Panc1 (cell line): ENCODE data around the gene GRAMD4.

Experiments
- CTCF ChIP-seq: fragments of 450-650 bp; IDR thresholded peaks from 2 replicates; pipeline ENCODE4 v1.5.1; 2017; ENCODE audit warnings: mild to moderate bottlenecking
- POLR2AphosphoS5 ChIP-seq: IDR thresholded peaks from 2 replicates; pipeline ENCODE4 v1.6.1; 2012; ENCODE audit warnings: mild to moderate bottlenecking, low read depth, low read length, moderate library complexity
- SIN3A ChIP-seq: IDR thresholded peaks from 2 replicates; pipeline ENCODE4 v1.6.1; 2012; ENCODE audit warnings: low read depth, mild to moderate bottlenecking, low read length, moderate library complexity, borderline replicate concordance; ENCODE audit not compliant: insufficient read depth
- TCF7L2 ChIP-seq: IDR thresholded peaks from 2 replicates; pipeline ENCODE4 v1.6.1; 2011; ENCODE audit warnings: mild to moderate bottlenecking, low read depth, low read length, inconsistent platforms

GRCh38 chr22:46613606-46614021 is 6.6 kb upstream of the GRAMD4 start:
- TF ChIP-seq CTCF = no peak
- no peak for TF ChIP-seq TCF7L2
- no peak for TF ChIP-seq POLR2AphosphoS5
- no peak for TF ChIP-seq SIN3A
